Fibroblast of skin of left quadriceps (primary cell): ENCODE measurements around the gene PTPRB.

Experiments used
- DNase-seq, 2 experiments: peaks; one replicate each; pipeline ENCODE4 v3.0.0-alpha.2; 2013; ENCODE audit warnings: low read depth in 2 of 2

The PTPRB gene

DNA sequence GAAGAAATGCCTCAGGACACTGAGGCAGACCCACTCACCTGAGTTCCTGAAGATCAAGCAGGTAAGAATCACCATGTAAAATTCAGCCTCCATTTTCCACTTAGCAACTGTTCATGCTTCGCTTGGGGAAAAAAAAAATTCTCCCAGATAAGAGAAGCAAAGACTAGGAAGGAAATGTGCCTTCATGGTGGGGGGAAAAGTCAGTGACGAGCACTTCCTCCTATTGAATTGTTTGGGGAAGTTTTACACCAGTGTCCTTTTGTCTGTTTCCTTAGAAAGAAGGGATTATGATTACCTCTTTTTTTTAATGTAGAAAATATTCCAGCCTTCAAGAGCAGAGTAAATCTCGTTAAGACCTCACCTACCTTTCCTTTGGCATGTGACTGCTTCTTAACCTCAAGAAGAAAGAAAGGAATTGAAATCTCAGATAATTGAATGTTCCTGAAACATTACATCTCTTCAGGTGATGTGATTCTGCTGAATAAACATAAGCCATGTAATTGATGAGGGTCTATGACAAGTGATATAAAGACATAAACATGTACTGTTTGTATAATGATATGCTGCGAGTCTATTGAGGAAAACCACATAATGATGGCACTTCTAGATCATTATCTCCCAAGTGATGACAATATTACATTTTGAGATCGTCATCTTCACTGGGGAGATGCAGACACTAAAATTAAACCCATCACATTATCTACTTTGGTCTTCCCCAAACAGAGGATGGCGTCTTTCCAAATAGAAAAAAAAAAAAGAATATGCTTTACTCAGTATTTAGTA, at the start of gene PTPRB:
Gene PTPRB (minus strand): TSS at position 127 of the 783 bp plus-strand sequence. CDS start 34 bp downstream, at position 93.
- DNase-seq, result no peak

DNA sequence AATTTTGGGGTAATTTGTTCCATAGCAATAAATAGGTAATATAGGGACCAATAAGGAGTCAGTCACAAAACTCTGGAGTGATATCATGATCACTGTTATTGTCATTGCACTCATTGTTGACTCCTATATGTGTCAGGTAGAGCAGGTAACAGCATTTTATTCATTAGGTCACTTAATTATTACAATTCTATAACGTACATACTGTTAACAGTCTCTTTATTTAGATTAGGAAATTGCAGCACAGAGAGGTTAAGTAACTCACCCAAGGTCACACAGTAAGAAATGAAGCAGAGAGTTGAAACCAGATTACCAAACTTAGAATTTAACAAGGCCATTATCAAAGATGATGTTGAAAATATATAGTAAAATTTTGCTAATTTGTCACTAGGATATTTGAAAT, 49.7 kb upstream of the PTPRB start:
- no peak for DNase-seq

DNA sequence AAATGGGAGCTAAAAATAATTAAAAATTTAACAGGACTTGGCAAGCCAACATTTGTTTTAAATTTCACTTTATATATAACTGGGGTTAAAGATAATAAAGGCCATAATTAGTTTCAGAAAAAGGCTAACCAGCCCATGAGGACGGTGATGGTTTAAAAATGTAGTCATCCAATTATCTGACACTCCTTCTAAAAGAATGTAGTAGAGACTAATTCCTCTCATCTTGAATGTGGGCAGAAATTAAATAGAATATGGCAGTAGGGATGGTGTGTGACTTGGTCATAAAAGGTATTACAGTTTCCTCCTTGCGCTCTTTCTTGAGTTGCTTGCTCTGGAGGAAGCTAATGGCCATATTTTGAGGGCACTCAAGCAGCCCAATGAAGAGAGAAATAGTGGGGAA, 49.1 kb upstream of the PTPRB start:
- no peak for DNase-seq

DNA sequence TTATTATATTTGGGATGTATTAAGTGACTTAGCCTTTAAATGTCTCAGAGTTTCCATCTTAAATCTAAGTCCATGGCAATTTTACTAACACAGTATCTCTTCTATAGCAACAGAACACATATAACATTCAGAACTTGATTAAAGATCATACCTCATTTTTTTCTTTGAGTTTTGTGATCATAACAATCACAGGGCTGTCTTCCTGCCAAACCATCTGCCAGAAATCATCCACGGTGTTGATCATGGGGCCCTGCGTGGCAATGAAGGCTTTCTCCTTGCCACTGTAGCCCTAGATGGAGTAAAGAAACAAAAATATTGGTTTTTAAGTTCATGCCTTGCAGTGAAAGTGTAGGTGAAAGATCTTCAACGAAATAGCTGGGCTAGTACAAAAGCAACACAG, 46.7 kb upstream of the PTPRB start:
- no peak for DNase-seq

DNA sequence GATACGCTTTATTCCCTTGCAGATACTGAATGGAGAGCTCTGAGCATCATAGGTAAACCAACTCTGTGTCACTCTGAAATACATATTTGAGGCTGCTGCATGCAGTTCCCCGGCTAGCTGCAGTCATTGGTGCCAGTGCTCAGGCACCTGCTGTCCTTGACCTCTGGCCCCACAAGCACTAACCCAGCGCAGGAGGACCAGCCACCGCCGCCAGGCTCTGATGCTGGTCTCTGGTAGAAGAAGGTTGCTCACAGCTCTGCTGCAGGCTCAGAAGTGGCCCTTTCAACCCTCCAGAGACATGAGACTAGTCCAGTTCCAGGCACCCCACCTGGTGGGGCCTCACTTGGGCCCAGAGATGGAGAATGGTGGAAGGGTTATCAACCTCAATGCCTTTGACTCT, 34.5 kb upstream of the PTPRB start:
- no peak for DNase-seq

DNA sequence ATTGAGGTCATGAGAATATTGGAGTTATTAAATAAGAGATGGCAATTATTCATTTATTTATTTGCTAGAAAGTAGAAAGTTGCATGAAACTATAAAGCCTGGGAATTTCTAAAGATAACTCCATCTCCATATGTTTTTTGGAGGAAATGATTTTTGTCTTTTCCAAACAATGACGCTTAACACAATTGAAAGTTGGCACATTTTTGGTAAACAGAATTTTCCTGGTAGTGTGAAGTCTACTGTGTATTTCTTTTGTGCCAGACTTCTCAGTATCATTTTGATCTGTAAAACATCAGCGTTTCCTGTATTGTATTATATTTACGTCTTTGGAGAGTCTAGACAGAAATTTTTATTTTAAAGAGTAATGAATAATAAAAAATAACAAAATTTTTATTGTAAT, 33.7 kb upstream of the PTPRB start:
- no peak for DNase-seq

DNA sequence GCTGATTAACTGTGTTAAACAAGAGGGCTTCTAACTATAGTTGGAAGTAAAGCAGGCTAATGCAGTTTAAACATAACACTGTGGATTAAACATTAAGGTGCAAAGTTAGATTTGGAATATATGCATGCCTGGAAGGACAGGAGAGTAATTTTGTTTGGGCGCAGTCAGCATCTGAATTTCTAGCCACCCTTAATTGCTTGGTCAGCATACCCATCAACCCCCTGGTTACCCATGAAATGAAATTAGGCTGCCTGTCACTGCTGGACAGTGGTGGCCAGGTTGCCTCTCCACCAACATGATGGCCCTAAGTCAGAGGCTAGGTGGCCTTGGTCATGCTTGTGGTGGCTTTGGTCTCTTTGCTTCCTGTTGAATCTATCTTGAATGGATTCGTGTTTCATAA, 30.0 kb upstream of the PTPRB start:
- no peak for DNase-seq

DNA sequence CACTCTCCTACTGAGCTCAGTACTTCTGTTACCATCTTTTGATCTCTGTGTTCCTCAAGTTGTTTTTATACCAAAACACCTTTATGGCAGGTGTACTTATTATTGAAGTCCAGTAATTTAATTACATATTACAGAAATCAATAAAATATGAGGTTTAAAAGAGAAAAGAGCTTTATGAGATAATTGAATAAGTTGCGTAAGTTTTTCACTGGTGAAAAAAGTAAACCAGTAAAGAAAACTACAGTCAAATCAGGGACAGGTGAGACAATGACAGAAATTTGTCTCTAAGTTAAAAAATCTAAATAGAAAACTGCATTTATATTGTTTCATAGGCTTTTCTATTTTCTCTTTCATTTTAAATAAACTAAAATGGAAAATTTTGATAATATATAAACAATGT, 29.1 kb upstream of the PTPRB start:
- DNase-seq, result no peak

DNA sequence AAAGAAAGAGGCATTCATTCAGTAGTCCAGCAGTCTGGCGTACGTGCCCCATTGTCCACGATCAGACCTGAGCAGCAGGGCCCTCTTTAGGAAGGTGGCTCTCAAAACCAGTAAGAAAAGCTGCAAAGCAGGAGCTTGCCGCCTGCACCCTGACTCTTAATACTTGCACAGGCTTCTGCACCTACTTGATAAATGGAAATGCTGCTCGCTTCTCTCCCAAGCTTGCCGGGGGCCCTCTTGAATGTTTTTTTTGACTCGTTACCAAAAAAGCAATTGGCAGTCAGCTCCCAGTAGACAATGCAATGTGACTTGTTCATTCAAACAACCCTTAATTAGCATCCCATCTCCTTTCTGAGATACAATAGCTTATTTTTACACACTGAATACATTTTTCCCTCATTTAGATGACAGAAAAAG, 27.2 kb upstream of the PTPRB start:
- DNase-seq, result no peak

DNA sequence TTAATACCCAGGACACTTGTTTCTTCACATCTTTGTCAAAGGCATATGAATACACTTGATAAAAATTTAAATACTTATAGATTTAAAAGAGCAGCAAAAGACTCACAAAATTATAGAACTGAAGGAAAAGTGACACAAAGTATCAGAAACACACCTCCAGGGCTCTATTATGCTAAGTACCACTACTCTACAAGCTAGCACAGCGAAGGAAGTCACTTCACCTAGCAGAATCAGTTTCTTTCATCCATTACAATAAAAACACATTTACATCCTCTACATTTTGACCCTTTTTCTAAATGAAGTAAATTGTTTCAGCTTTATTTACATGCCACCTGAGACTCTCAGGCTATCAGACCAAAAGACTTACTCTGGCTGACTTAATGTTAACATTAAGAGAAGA, 26.6 kb upstream of the PTPRB start:
- no peak for DNase-seq

DNA sequence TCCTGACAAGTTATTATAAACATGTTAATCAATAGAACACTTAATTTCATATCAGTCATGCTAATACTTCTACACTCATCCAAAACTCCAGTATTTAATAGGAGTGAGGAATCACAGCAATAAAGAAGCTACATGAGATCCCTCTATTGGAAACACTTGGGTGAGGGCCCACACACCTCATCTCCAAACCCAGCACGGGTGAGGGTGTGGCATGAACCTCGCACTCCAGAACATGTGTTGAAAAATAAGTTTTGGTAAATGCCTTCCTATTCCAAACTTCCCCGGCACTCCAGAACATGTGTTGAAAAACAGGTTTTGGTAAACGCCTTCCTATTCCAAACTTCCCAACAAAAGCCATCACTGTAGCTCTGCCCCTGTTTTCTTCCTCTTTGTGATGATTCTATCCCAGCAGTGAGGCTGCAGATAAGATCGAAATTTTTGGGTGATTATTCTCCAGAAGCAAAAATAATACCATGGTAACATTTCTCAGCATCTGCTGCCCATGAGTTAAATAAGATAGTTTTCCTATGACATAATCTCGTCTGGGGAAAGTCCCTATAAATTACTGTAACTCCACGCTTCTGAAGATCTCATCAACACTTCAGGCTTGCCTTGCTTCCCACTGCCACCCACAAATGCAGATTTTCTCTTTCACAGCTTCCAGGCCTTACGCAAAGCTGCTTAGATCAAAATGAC, 24.4 kb upstream of the PTPRB start:
- peak; percentile 77 to 79 for DNase-seq

DNA sequence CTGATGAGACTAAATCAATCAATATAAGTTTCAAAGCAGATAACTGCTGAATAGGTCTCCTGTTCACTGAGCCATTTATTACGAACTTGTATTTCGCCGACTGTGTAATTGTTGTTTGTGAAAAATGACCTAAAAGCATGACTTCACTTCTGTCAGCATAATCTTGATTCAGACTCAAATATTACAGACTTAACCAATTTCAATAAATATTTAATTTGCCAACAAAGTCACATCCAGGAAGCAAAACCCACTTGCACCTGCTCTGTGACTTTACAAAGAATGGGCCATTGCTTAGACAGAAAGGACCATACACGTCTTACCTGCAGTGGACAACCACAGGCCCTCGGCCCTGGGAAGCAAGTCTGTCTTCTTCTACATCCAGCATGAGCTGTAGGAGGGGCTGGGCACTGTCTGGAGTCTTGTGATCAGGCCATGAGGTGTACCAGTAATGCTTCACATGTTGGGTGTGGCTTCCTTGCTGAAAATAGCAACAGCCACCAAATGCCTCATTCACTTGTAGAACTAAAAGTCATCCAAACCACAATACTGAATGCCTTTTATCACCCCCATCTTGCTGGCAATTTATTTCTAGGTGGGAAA, 23.5 kb upstream of the PTPRB start:
- DNase-seq, result no peak

DNA sequence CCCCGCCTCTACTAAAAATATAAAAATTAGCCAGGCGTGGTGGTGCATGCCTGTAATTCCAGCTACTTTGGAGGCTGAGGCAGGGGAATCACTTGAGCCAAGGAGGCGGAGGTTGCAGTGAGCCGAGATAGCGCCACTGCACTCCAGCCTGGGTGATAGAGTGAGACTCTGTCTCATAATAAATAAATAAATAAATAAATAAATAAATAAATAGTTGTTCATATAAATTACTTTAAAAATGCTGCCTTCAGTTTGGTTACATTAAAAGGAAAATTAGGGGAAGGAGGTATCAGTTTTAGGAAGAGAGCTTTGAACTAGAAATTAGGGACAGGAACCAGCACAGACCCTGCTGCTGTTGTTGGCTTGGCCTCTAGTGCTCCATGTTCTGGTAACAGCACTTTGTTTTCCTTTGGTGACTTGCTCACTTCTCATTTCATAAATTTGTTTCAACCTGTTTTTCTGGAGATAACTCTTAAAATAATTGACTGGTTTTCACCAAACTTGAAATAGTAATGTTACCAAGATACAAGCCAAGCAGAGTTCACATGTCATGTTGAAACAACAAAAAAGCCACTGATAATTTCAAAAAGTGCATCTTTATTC, 22.9 kb upstream of the PTPRB start:
- no peak for DNase-seq

DNA sequence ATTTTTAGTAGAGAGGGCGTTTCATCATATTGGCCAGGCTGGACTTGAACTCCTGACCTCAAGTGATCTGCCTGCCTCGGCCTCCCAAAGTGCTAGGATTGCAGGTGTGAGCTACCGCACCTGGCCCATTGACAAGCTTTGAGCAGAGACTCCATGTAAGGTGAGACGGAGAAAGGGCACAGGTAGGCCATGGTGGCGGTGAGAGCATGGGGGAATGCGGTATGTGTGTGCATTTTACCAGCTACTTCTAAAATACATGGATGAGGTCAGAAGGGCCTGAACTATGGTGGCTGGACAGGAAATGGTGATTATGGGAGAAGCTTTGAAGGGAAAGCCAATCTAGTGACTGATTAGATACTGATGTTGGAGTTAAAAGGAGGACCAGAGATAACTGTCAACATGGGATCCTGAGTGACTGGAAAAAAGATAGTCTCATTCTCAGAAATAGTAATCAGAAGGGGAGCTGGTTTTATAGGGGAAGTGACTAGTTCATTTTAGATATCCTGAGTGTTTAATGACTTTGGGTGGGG, 21.9 kb upstream of the PTPRB start:
- no peak for DNase-seq

DNA sequence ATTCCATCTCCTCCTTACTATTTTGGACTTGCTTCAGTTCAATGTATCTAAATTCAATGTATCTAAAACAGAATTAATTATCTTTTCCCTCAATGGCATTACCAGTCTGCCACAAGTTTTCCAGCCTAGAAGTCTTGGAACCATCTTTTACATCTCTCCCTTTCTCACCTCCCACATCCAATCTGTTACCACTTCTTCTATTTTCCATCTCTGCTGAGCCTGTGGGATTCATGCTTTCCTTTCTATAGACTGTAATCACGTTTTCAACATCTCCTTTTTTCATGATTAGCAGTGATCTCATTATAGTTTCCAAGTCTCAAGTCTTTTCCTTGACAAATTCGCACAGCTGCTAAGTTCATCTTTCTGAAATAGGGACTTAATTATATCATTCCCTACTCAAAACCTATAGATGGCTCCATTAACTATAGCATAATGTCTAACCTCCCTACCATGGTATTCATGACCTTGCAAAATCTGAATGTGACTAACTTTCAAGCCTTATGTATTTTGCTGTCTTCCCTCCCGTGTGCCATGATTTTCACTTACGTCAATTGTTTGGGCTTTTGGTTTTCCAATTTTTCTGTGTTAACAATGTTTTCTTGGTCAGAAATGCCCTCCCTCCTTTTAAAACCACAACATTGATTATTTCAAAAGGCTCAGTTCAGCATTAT, 20.5 kb upstream of the PTPRB start:
- DNase-seq, result no peak

DNA sequence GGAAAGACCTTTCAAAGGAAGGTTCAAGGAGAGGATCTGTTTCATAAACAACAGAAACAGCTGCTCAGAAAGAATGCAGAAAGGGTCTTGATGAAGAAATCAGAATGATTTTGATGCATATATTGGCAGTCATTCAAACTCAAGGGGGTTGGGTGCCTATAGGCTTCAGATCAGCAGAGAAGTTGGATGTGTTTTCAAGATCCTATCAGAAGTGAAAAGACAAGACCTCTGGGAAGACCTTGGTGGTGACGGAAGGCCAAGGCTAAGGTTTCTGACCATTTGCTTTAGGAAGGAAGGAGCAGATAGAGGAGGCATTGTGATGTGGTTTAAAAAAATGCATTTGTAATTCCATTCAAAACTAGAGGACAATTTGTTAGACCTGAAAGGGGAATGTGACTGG, 15.2 kb upstream of the PTPRB start:
- DNase-seq, result no peak

DNA sequence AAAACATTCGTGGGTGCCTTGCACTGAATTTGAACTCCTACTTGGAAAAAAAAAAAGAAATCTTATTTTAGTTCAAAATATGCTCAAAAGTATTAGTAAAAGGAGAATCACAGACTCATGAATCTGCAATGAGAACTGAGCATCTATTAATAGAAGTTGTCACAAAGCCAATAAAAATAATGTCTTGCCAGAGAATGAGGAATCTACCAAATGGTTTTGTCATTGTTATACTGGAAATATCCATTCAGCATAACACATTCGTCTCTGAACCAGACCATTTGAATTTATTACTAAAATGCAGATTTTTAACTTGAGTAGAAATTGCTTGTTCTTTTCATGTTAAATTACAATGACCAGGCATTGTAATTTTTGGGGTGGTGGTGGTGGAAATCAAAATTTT, 11.6 kb upstream of the PTPRB start:
- DNase-seq, result peak; percentile 62 to 68

DNA sequence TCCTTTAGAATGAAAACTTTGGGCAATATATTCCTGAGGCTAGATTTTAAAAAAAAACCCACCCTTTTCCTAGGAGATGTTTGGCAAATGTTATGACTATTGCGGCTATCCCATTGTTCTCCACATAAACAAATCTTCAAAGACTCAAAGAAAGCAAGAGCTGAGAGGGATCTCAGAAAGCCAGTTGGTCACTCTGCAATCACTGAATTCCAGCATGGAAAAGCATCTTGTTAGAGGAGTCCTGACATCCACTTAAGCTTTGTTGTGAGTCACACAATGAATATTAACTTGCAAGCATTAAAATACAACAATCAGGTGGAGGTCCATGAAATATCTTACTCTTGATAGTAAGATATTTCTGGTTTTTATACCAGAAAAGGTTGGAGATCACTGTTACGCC, 11.0 kb upstream of the PTPRB start:
- no peak for DNase-seq

DNA sequence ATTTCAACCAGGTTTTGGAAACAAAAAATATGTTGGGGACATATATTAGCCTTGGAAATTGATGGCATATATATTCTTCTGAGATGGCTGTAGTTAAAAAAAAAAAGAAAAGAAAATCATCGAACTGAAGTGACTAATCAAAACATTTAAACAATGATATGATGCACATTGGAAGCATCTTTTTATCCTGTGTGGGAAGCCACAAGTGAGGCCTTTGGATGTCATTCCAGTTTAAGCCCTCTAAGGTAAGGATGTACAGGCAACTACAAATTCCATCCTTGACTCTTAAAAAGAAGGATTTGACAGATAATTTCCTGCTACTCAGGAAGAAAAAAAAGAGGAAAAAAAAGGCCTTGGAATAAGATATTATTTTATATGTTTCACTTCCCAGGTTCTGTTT, 9.6 kb upstream of the PTPRB start:
- DNase-seq, result peak; percentile 54 to 64

DNA sequence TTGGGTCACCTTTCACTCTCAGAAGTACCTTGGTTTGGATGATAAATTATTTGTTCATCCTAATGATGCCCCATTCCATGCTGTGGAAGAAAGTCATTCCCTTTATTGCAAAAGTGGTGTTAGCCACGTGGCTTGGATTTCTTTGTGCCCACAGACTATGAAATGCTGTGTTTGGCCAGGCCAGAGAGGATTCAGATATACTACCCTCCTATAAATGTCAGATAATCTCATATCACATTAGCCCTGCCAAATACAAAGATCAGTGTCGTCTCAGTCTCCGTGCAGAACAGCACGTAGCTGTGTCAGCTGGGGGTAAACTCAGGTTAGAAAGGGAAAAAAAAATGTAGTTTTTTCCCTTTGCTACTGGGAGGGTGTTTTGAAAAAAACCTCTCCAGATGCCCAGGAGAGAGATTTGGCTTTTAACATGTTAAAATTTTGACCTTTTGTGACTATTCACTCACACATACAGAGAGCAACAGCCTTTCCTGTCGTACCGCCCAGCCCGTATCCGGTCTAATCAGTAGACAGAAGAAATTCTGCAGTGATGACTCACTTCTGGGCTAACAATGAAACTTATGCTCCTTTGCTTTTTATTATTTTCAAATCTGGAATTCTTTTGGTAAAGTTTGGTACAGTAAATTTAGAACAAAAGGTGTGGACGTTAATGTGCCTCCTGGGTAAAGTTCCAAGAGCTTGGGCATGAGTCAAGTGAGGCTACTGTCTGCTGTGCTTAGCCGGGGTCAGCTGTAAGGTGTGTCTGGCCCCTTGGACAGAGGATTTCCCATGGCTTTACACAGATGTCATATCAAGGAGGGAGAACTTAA, 8.5 kb upstream of the PTPRB start:
- DNase-seq, result peak; percentile 77 to 78

DNA sequence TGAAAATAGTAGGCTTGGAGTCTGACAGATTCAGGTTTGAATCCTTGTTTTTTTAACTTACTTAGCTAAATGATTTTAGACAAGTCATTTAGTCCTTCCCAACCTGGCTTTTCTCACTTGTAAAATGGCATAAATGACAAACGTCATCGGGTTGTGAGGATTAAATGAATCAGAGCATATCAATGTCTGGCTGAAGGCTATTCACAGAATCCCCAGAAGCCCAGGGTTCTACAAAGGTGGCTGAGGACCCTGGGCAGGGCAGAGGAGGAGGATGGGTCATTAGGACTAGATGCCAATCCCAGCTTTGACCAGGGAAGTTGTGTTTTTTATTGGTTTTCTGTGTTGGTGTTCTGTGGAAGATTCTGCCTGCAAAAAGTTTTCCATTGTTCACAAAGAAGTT, 7.6 kb upstream of the PTPRB start:
- DNase-seq, result no peak
